Neural progenitor cell (in vitro differentiated cells): ENCODE measurements around the gene SLC22A1. TPM values are rescaled to one million over a fixed set of nuclear protein-coding genes. Genes with fewer than 3 reads are reported as not detected.

Experiments
- DNase-seq: peaks from one replicate; pipeline ENCODE4 v3.0.0-alpha.2; 2016; ENCODE audit warnings: low spot score
- H2AFZ ChIP-seq: fragments of 200-600 bp; sonication (generic); replicated peaks from 2 replicates; pipeline ENCODE4 v1.6.1; 2016; ENCODE audit warnings: antibody characterized with exemption
- H3F3A ChIP-seq: fragments of 200-600 bp; sonication (generic); 2 replicates; pipeline ENCODE4 v1.6.1; 2016; ENCODE audit warnings: antibody characterized with exemption, low read depth
- H3K27ac ChIP-seq: fragments of 200-600 bp; sonication (generic); 2 replicates; pipeline ENCODE4 v1.5.1; 2016; ENCODE audit warnings: mild to moderate bottlenecking
- H3K27me3 ChIP-seq: fragments of 200-600 bp; sonication (generic); 2 replicates; pipeline ENCODE4 v1.6.1; 2016; ENCODE audit warnings: mild to moderate bottlenecking, moderate library complexity
- H3K36me3 ChIP-seq: fragments of 200-600 bp; sonication (generic); 2 replicates; pipeline ENCODE4 v1.5.1; 2016
- H3K4me1 ChIP-seq: fragments of 200-600 bp; sonication (generic); 2 replicates; pipeline ENCODE4 v1.6.1; 2016; ENCODE audit warnings: mixed run types
- H3K4me2 ChIP-seq: fragments of 200-600 bp; sonication (generic); 2 replicates; pipeline ENCODE4 v1.6.1; 2016
- H3K4me3 ChIP-seq: fragments of 200-600 bp; sonication (generic); 2 replicates; pipeline ENCODE4 v1.5.1; 2016
- H3K79me2 ChIP-seq: fragments of 200-600 bp; sonication (generic); 2 replicates; pipeline ENCODE4 v1.6.1; 2016; ENCODE audit warnings: low read depth
- H3K9ac ChIP-seq: fragments of 200-600 bp; sonication (generic); 2 replicates; pipeline ENCODE4 v1.6.1; 2016
- H3K9me3 ChIP-seq: fragments of 200-600 bp; sonication (generic); 2 replicates; pipeline ENCODE4 v1.5.1; 2016; ENCODE audit warnings: low read depth
- H4K20me1 ChIP-seq: fragments of 200-600 bp; sonication (generic); 2 replicates; pipeline ENCODE4 v1.6.1; 2016; ENCODE audit warnings: low read depth
- H3K27ac Mint-ChIP-seq: 3 replicates; pipeline ENCODE4 v1.8.0; 2021; ENCODE audit warnings: mixed read lengths
- H3K27me3 Mint-ChIP-seq: 2 replicates; pipeline ENCODE4 v1.8.0; 2022; ENCODE audit warnings: low read depth, mild to moderate bottlenecking, inconsistent platforms, moderate library complexity, mixed read lengths; ENCODE audit not compliant: insufficient read depth
- H3K36me3 Mint-ChIP-seq: 3 replicates; pipeline ENCODE4 v1.8.0; 2021; ENCODE audit warnings: mixed read lengths
- H3K4me1 Mint-ChIP-seq: 3 replicates; pipeline ENCODE4 v1.8.0; 2021; ENCODE audit warnings: mixed read lengths
- H3K4me3 Mint-ChIP-seq: 3 replicates; pipeline ENCODE4 v1.8.0; 2021; ENCODE audit warnings: mild to moderate bottlenecking, moderate library complexity, mixed read lengths
- H3K9me3 Mint-ChIP-seq: 3 replicates; pipeline ENCODE4 v1.8.0; 2020; ENCODE audit warnings: mixed read lengths
- EZH2 ChIP-seq: fragments of 200-600 bp; sonication (generic); IDR thresholded peaks from 2 replicates; pipeline ENCODE4 v1.6.1; 2017; ENCODE audit warnings: antibody characterized with exemption, mild to moderate bottlenecking, moderate library complexity
- EZH2phosphoT487 ChIP-seq: fragments of 200-600 bp; sonication (generic); IDR thresholded peaks from 2 replicates; pipeline ENCODE4 v1.6.1; 2017; ENCODE audit warnings: antibody characterized with exemption
- total RNA-seq: library from RNA; depleted of rRNA; stranded (reverse); fragments of >200 nt; gene quantifications from 2 replicates; pipeline ENCODE4 v1.2.3, GENCODE V29; 2015; ENCODE audit warnings: low replicate concordance
- TF ChIP-seq, protein P1 (sequence below): fragments of 200-600 bp; sonication (generic); IDR thresholded peaks from 2 replicates; pipeline ENCODE4 v1.5.1; 2017; ENCODE audit warnings: antibody characterized with exemption, mild to moderate bottlenecking

The SLC22A1 gene
- total RNA-seq, 1 donor from 2014 or later, result not detected

- no peak for DNase-seq
- no peaks in the 10 kb centered on the region for H3K9me3 ChIP-seq
- H3K4me1 Mint-ChIP-seq, result no peaks in the 10 kb centered on the region
- no peak overlapping the region for H3K4me2 ChIP-seq
- no peak overlapping the region for H3K4me3 ChIP-seq
- TF ChIP-seq EZH2 (no peak), EZH2phosphoT487 (no peak)
- TF ChIP-seq, protein P1, sequence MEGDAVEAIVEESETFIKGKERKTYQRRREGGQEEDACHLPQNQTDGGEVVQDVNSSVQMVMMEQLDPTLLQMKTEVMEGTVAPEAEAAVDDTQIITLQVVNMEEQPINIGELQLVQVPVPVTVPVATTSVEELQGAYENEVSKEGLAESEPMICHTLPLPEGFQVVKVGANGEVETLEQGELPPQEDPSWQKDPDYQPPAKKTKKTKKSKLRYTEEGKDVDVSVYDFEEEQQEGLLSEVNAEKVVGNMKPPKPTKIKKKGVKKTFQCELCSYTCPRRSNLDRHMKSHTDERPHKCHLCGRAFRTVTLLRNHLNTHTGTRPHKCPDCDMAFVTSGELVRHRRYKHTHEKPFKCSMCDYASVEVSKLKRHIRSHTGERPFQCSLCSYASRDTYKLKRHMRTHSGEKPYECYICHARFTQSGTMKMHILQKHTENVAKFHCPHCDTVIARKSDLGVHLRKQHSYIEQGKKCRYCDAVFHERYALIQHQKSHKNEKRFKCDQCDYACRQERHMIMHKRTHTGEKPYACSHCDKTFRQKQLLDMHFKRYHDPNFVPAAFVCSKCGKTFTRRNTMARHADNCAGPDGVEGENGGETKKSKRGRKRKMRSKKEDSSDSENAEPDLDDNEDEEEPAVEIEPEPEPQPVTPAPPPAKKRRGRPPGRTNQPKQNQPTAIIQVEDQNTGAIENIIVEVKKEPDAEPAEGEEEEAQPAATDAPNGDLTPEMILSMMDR, result no peak
- no peaks in the 10 kb centered on the region for H3K79me2 ChIP-seq
- H3K4me1 ChIP-seq, result no peaks in the 10 kb centered on the region
- no peak overlapping the region for H3K9ac ChIP-seq
- no peak overlapping the region for H3K4me3 Mint-ChIP-seq
- peaks cover 2% of the 10 kb centered on the region for H3K27me3 Mint-ChIP-seq
- peaks cover 9% of the 10 kb centered on the region for H3K36me3 ChIP-seq
- H4K20me1 ChIP-seq, result no peaks in the 10 kb centered on the region
- H3K27me3 ChIP-seq, result no peaks in the 10 kb centered on the region
- H3K27ac Mint-ChIP-seq, result no peak overlapping the region
- H3F3A ChIP-seq, result no peaks in the 10 kb centered on the region
- peaks cover 31% of the 10 kb centered on the region for H3K36me3 Mint-ChIP-seq
- H3K27ac ChIP-seq, result no peak overlapping the region
- H3K9me3 Mint-ChIP-seq, result no peaks in the 10 kb centered on the region
- H2AFZ ChIP-seq, result no peak overlapping the region
Measured at GRCh38 chr6:160103825-160104100, 17.9 kb upstream of the SLC22A1 start.

GRCh38 chr6:160104821-160105517 is 16.6 kb upstream of the SLC22A1 start:
- no peaks in the 10 kb centered on the region for H4K20me1 ChIP-seq
- no peak overlapping the region for H3K9ac ChIP-seq
- no peaks in the 10 kb centered on the region for H3K9me3 Mint-ChIP-seq
- H3K4me1 ChIP-seq, result no peaks in the 10 kb centered on the region
- H3K36me3 ChIP-seq, result peaks cover 5% of the 10 kb centered on the region
- H3K79me2 ChIP-seq, result no peaks in the 10 kb centered on the region
- no peaks in the 10 kb centered on the region for H3K4me1 Mint-ChIP-seq
- TF ChIP-seq, protein P1, result no peak
- TF ChIP-seq EZH2, result no peak
- TF ChIP-seq EZH2phosphoT487, result no peak
- no peak overlapping the region for H3K4me2 ChIP-seq
- H3K27ac ChIP-seq, result no peak overlapping the region
- peaks cover 2% of the 10 kb centered on the region for H3K27me3 Mint-ChIP-seq
- H3F3A ChIP-seq, result no peaks in the 10 kb centered on the region
- no peak overlapping the region for H3K4me3 ChIP-seq
- peaks cover 29% of the 10 kb centered on the region for H3K36me3 Mint-ChIP-seq
- no peak for DNase-seq
- no peak overlapping the region for H2AFZ ChIP-seq
- H3K27ac Mint-ChIP-seq, result no peak overlapping the region
- H3K4me3 Mint-ChIP-seq, result no peak overlapping the region
- H3K9me3 ChIP-seq, result no peaks in the 10 kb centered on the region
- no peaks in the 10 kb centered on the region for H3K27me3 ChIP-seq

DNA sequence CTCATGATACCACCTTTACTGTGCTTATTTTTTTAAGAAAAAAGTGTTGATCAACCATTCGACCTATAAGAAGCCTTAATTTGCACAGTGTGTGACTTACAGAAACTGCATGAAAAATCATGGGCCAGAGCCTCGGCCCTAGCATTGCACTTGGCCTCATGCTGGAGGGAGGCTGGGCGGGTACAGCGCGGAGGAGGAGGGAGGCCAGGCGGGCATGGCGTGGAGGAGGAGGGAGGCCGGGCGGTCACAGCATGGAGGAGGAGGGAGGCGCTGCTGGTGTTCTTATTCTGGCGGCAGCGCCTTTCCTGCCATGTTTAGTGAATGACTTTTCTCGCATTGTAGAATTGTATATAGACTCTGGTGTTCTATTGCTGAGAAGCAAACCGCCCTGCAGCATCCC is 15.6 kb upstream of the SLC22A1 start:
- Histone ChIP-seq H3F3A (no peaks in the 10 kb centered on the region), H3K9me3 (no peaks in the 10 kb centered on the region), H3K79me2 (no peaks in the 10 kb centered on the region), H3K9ac (no peak overlapping the region), H4K20me1 (no peaks in the 10 kb centered on the region), H3K4me3 (no peak overlapping the region), H3K4me2 (no peak overlapping the region), H3K27ac (no peak overlapping the region), H2AFZ (no peak overlapping the region), H3K36me3 (peaks cover 5% of the 10 kb centered on the region), H3K4me1 (no peaks in the 10 kb centered on the region), H3K27me3 (no peaks in the 10 kb centered on the region)
- H3K4me3 Mint-ChIP-seq, result no peak overlapping the region
- peaks cover 2% of the 10 kb centered on the region for H3K27me3 Mint-ChIP-seq
- TF ChIP-seq EZH2phosphoT487, result no peak
- peaks cover 3% of the 10 kb centered on the region for H3K4me1 Mint-ChIP-seq
- no peaks in the 10 kb centered on the region for H3K9me3 Mint-ChIP-seq
- no peak for DNase-seq
- no peak overlapping the region for H3K27ac Mint-ChIP-seq
- peaks cover 30% of the 10 kb centered on the region for H3K36me3 Mint-ChIP-seq

DNA sequence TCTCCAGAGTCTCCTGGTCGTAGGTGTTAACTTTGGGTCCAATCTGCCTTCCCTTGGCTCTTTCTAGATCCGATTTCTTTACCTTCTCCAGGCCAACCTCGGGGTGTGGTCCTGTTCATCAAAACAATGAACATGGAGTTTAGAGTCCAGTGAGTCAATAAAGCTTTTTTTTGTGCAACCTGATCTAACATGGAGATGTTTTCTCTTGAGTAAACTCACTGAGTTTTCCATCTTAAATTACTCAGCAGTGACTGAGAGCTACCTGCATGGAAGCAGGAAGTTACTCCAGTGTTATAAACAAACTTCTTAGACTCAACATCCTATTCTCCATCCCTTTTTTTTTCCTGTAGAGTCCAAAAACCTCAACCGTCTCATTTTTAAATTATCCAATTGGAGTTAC is 14.9 kb upstream of the SLC22A1 start:
- Histone ChIP-seq H3K36me3 (peaks cover 5% of the 10 kb centered on the region), H3K79me2 (no peaks in the 10 kb centered on the region), H2AFZ (no peak overlapping the region), H3K9ac (no peak overlapping the region), H3K27ac (no peak overlapping the region), H3K9me3 (no peaks in the 10 kb centered on the region), H3K4me1 (no peaks in the 10 kb centered on the region), H3K4me2 (no peak overlapping the region), H3F3A (no peaks in the 10 kb centered on the region), H3K4me3 (no peak overlapping the region), H3K27me3 (no peaks in the 10 kb centered on the region), H4K20me1 (no peaks in the 10 kb centered on the region)
- Mint-ChIP-seq H3K4me1 (peaks cover 5% of the 10 kb centered on the region), H3K4me3 (no peak overlapping the region), H3K36me3 (peaks cover 30% of the 10 kb centered on the region), H3K9me3 (no peaks in the 10 kb centered on the region), H3K27me3 (peaks cover 2% of the 10 kb centered on the region), H3K27ac (no peak overlapping the region)
- TF ChIP-seq EZH2 (no peak), EZH2phosphoT487 (no peak)
- TF ChIP-seq, protein P1, result no peak
- DNase-seq, result no peak
